HL-60 (cell line): ENCODE results near the gene SIPA1L3.

Experiments used
- DNase-seq, 2 experiments: peaks; one replicate each; pipeline ENCODE4 v3.0.0-alpha.2; 2010 to 2020; ENCODE audit warnings: low read depth in 1 of 2, low spot score in 1 of 2
- H3K27ac ChIP-seq: fragments of 250-450 bp; sonication (Bioruptor Pico); replicated peaks from 2 replicates; pipeline ENCODE4 v1.5.1; 2020; ENCODE audit warnings: mild to moderate bottlenecking, moderate library complexity
- H3K27me3 ChIP-seq: fragments of 250-450 bp; sonication (Bioruptor Pico); 2 replicates; pipeline ENCODE4 v1.5.1; 2021; ENCODE audit warnings: mild to moderate bottlenecking, moderate library complexity; ENCODE audit not compliant: insufficient read depth, poor library complexity, severe bottlenecking
- H3K4me3 ChIP-seq: replicated peaks from 2 replicates; pipeline ENCODE4 v1.5.1; 2011; ENCODE audit warnings: mild to moderate bottlenecking, control low read depth, low read length; ENCODE audit not compliant: insufficient read depth
- CTCF ChIP-seq: IDR thresholded peaks from one replicate; pipeline ENCODE4 v1.5.1; 2011; ENCODE audit warnings: low read length, control low read depth, inconsistent platforms; ENCODE audit not compliant: insufficient read depth
- GABPA ChIP-seq: IDR thresholded peaks from 2 replicates; pipeline ENCODE4 v1.6.1; 2012; ENCODE audit warnings: low read depth
- POLR2AphosphoS5 ChIP-seq: IDR thresholded peaks from 2 replicates; pipeline ENCODE4 v1.6.1; 2012; ENCODE audit warnings: low read depth
- REST ChIP-seq: IDR thresholded peaks from 2 replicates; pipeline ENCODE4 v1.6.1; 2012; ENCODE audit warnings: low read depth; ENCODE audit not compliant: insufficient replicate concordance
- SPI1 ChIP-seq: IDR thresholded peaks from 2 replicates; pipeline ENCODE4 v1.6.1; 2012; ENCODE audit warnings: low read depth, mild to moderate bottlenecking, borderline replicate concordance

SIPA1L3 gene

GRCh38 chr19:37980419-37981170, 73.6 kb downstream of the SIPA1L3 start:
- no peak for DNase-seq
- no peak overlapping the region for H3K4me3 ChIP-seq
- no peaks in the 10 kb centered on the region for H3K27me3 ChIP-seq
- TF ChIP-seq GABPA (no peak), CTCF (no peak), POLR2AphosphoS5 (no peak), REST (no peak), SPI1 (no peak)
- H3K27ac ChIP-seq: no peak overlapping the region

GRCh38 chr19:37981785-37982475, 74.9 kb downstream of the SIPA1L3 start:
- H3K27me3 ChIP-seq: no peaks in the 10 kb centered on the region
- no peak for TF ChIP-seq GABPA
- TF ChIP-seq REST: no peak
- TF ChIP-seq POLR2AphosphoS5: no peak
- no peak for TF ChIP-seq SPI1
- TF ChIP-seq CTCF: no peak
- DNase-seq: no peak
- H3K27ac ChIP-seq: no peak overlapping the region
- no peak overlapping the region for H3K4me3 ChIP-seq

GRCh38 chr19:37982655-37983054, 75.6 kb downstream of the SIPA1L3 start:
- Histone ChIP-seq H3K4me3 (no peak overlapping the region), H3K27ac (no peak overlapping the region), H3K27me3 (no peaks in the 10 kb centered on the region)
- TF ChIP-seq REST: no peak
- no peak for TF ChIP-seq GABPA
- no peak for DNase-seq
